A673 (cell line): ENCODE results near the gene BLTP1. TPM values are rescaled to one million over a fixed set of nuclear protein-coding genes. Genes with fewer than 3 reads are reported as not detected.

Experiments
- BruUV-seq: library from RNA; stranded (reverse); fragments of 400-500 nt; replicated peaks from 2 replicates; lab custom pipeline; 2021; lab: Mats Ljungman, UMichigan
- CTCF ChIA-PET: fragments of 300-600 bp; sonication (Branson Sonifier 250); formaldehyde crosslinking; loops from one replicate; lab custom pipeline; 2022; ENCODE audit warnings: antibody characterized with exemption; lab: Charles Lee
- POLR2A ChIA-PET: fragments of 300-600 bp; sonication (Branson Sonifier 250); formaldehyde crosslinking; loops from one replicate; lab custom pipeline; 2022; ENCODE audit warnings: antibody characterized with exemption; ENCODE audit not compliant: low non-redundant PET; lab: Charles Lee
- DNase-seq: peaks from one replicate; pipeline ENCODE4 v3.0.0-alpha.2; 2015; ENCODE audit warnings: low spot score
- H3K27ac ChIP-seq: fragments of 200-600 bp; sonication (generic); 2 replicates; pipeline ENCODE4 v1.5.1; 2016; ENCODE audit warnings: mixed run types, low read depth, mild to moderate bottlenecking, mixed read lengths, antibody characterized with exemption, low read length; ENCODE audit not compliant: poor library complexity, severe bottlenecking
- H3K27me3 ChIP-seq: fragments of 200-600 bp; sonication (generic); replicated peaks from 2 replicates; pipeline ENCODE4 v1.6.1; 2017; ENCODE audit warnings: mixed run types, low read depth, mild to moderate bottlenecking, mixed read lengths, antibody characterized with exemption, low read length; ENCODE audit not compliant: insufficient read depth, poor library complexity
- H3K36me3 ChIP-seq: fragments of 200-600 bp; sonication (generic); 2 replicates; pipeline ENCODE4 v1.6.1; 2016; ENCODE audit warnings: mixed run types, mild to moderate bottlenecking, mixed read lengths, antibody characterized with exemption, low read length; ENCODE audit not compliant: insufficient read depth, poor library complexity, severe bottlenecking
- H3K4me1 ChIP-seq: fragments of 200-600 bp; sonication (generic); 2 replicates; pipeline ENCODE4 v1.6.1; 2017; ENCODE audit warnings: mixed run types, mild to moderate bottlenecking, mixed read lengths, antibody characterized with exemption, low read length; ENCODE audit not compliant: insufficient read depth, poor library complexity, severe bottlenecking
- H3K4me3 ChIP-seq: fragments of 200-600 bp; sonication (generic); 2 replicates; pipeline ENCODE4 v1.5.1; 2016; ENCODE audit warnings: low read depth, mixed run types, mild to moderate bottlenecking, mixed read lengths, low read length; ENCODE audit not compliant: poor library complexity, severe bottlenecking
- H3K9me3 ChIP-seq: fragments of 200-600 bp; sonication (generic); 2 replicates; pipeline ENCODE4 v1.6.1; 2016; ENCODE audit warnings: mixed run types, low read depth, mild to moderate bottlenecking, mixed read lengths, antibody characterized with exemption, low read length; ENCODE audit not compliant: poor library complexity, severe bottlenecking
- EZH2 ChIP-seq: fragments of 200-600 bp; sonication (generic); IDR thresholded peaks from 2 replicates; pipeline ENCODE4 v1.6.1; 2017; ENCODE audit warnings: borderline replicate concordance, low read depth, mild to moderate bottlenecking, mixed read lengths, antibody characterized with exemption, low read length; ENCODE audit not compliant: poor library complexity, severe bottlenecking
- intact Hi-C: fragments of 100-400 bp; cut with micrococcal nuclease; formaldehyde crosslinking; loops from one replicate; pipeline ENCODE4 v1.10.0; 2022; ENCODE audit not compliant: unreplicated experiment
- total RNA-seq: library from RNA; stranded (reverse); gene quantifications from 2 replicates; pipeline ENCODE4 v1.2.3, GENCODE V29; 2021
- TF ChIP-seq, protein P1 (sequence below): fragments of 300-800, 200-600 bp; sonication (generic); conservative IDR thresholded peaks from 2 replicates; pipeline ENCODE4 v1.5.1; 2017; ENCODE audit warnings: low read depth, mild to moderate bottlenecking, antibody characterized with exemption, low read length, moderate library complexity, mixed read lengths

Gene BLTP1
- total RNA-seq, 1 experiment from 2014 or later = 23.9 TPM

DNA sequence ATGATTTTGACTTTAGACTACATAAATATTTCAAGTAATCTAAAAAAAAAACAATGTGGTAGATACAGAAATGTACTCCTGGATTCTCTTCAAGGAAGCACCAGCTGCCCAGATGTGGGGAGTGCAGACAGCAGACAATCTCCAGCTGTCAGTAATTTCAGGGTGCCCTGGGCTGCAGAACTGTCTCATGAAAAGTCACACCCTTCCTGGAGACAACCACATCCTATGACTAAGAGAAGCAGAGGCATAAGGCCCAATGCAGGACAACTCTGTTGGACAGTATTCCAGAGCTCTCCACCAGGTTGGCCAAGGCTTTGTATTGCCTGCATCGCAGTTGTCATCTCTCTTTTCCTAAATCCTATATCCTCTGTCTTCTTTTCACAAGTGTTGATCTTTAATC lies 34.4 kb upstream of the BLTP1 start:
- TF ChIP-seq EZH2 = no peak
- TF ChIP-seq, protein P1, sequence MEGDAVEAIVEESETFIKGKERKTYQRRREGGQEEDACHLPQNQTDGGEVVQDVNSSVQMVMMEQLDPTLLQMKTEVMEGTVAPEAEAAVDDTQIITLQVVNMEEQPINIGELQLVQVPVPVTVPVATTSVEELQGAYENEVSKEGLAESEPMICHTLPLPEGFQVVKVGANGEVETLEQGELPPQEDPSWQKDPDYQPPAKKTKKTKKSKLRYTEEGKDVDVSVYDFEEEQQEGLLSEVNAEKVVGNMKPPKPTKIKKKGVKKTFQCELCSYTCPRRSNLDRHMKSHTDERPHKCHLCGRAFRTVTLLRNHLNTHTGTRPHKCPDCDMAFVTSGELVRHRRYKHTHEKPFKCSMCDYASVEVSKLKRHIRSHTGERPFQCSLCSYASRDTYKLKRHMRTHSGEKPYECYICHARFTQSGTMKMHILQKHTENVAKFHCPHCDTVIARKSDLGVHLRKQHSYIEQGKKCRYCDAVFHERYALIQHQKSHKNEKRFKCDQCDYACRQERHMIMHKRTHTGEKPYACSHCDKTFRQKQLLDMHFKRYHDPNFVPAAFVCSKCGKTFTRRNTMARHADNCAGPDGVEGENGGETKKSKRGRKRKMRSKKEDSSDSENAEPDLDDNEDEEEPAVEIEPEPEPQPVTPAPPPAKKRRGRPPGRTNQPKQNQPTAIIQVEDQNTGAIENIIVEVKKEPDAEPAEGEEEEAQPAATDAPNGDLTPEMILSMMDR = no peak
- Histone ChIP-seq H3K36me3 (no peaks in the 10 kb centered on the region), H3K27me3 (no peaks in the 10 kb centered on the region), H3K4me1 (no peaks in the 10 kb centered on the region), H3K9me3 (no peaks in the 10 kb centered on the region), H3K4me3 (no peak overlapping the region), H3K27ac (no peak overlapping the region)
- ChIA-PET POLR2A (no interaction called here), CTCF (no interaction called here)
- intact Hi-C loops = no loop called here
- no TSS peak for BruUV-seq
- DNase-seq = no peak

DNA sequence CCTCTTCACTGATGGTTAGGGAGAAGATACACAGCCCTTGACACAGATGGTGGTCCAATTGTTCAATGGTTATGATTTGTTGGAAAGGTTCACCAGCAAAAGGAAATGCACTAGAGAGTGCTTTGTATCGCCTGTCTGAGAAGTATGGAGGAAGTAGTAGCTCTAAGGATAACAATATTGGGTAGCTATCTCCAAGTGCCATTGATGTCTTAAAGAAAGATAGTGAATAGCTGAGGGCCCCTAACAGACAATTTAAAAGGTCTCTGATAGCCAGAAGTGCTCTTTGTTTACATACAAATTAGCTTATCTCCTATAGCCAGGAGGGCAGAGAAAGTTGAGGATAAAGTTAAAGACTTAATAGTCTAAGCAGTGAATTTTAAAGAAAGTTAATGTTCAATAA lies 33.9 kb upstream of the BLTP1 start:
- Histone ChIP-seq H3K4me1 (no peaks in the 10 kb centered on the region), H3K27ac (no peak overlapping the region), H3K36me3 (no peaks in the 10 kb centered on the region), H3K4me3 (no peak overlapping the region), H3K9me3 (no peaks in the 10 kb centered on the region), H3K27me3 (no peaks in the 10 kb centered on the region)
- ChIA-PET POLR2A (no interaction called here), CTCF (no interaction called here)
- no TSS peak for BruUV-seq
- DNase-seq = no peak
- TF ChIP-seq, protein P1 = no peak
- TF ChIP-seq EZH2 = no peak
- intact Hi-C loops = no loop called here

DNA sequence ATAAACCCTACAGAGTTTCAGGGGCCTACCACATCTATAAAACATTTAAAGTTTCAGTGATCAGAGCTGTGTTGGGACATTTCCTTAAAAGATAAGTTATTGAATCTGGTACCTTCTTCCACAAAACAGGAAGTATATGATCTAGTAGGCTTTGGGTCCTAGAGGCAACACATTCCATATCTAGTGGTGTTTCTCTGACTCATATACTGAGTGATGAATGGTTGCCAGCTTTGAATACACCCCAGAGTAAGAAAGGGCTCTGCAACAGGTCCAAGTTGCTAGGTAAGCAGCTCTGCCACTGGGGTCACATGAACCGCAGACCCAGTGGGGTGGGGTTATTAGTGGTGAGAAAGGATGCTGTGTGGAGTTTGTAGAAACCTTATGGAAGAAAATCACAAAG lies 32.4 kb upstream of the BLTP1 start:
- no peak for DNase-seq
- CTCF ChIA-PET = no interaction called here
- no TSS peak for BruUV-seq

More for the DNA sequence above, 32.4 kb upstream of the BLTP1 start:
- TF ChIP-seq EZH2 = no peak
- TF ChIP-seq, protein P1 = no peak
- Histone ChIP-seq H3K36me3 (no peaks in the 10 kb centered on the region), H3K9me3 (no peaks in the 10 kb centered on the region), H3K4me3 (no peak overlapping the region), H3K27me3 (no peaks in the 10 kb centered on the region), H3K27ac (no peak overlapping the region), H3K4me1 (no peaks in the 10 kb centered on the region)
- intact Hi-C loops = no loop called here
- POLR2A ChIA-PET = no interaction called here
